ENCODE results near the gene SAE1.
A peak's percentile ranks its signal among the peaks of the same experiment; 100 is the strongest.
"Not testable (repeated sequence)": the region's sequence is repeated elsewhere in the genome, so short reads cannot be mapped to it uniquely, and the experiment has no call there.

The SAE1 gene

DNA sequence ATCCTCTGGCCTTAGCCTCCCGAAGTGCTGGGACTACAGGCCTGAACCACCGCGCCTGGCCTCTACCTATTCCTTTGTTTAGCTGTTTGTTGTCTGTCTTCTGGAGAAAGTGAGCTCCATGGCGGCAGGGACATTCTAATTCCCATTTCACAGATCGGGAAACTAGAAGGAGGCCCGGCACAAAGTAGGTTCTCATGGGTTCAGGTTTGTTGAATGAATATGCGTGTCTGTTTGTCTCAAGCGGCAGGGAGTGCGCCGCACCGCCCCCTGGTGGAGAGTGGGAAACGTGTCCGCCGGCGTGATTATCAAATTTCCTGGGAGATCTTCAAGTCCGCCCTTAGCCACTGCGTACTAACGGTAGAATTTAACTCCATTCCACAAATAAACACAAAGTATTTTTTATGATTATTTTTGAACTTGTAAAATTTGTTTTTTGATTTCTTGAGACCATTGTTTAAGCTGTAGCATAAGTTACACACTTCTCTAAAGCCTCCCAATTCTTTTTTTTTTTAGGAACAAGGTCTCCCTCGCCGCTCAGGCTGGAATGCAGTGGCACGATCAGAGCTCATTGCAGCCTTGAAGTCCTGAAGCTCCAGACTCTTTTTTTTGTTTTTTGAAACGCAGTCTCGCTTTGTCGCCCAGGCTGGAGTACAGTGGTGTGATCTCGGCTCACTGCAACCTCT is 116.8 kb downstream of the SAE1 start:
- TF ChIP-seq, protein P1, sequence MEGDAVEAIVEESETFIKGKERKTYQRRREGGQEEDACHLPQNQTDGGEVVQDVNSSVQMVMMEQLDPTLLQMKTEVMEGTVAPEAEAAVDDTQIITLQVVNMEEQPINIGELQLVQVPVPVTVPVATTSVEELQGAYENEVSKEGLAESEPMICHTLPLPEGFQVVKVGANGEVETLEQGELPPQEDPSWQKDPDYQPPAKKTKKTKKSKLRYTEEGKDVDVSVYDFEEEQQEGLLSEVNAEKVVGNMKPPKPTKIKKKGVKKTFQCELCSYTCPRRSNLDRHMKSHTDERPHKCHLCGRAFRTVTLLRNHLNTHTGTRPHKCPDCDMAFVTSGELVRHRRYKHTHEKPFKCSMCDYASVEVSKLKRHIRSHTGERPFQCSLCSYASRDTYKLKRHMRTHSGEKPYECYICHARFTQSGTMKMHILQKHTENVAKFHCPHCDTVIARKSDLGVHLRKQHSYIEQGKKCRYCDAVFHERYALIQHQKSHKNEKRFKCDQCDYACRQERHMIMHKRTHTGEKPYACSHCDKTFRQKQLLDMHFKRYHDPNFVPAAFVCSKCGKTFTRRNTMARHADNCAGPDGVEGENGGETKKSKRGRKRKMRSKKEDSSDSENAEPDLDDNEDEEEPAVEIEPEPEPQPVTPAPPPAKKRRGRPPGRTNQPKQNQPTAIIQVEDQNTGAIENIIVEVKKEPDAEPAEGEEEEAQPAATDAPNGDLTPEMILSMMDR (conservative IDR thresholded peaks at IDR 0.05), result peak; percentile 97

DNA sequence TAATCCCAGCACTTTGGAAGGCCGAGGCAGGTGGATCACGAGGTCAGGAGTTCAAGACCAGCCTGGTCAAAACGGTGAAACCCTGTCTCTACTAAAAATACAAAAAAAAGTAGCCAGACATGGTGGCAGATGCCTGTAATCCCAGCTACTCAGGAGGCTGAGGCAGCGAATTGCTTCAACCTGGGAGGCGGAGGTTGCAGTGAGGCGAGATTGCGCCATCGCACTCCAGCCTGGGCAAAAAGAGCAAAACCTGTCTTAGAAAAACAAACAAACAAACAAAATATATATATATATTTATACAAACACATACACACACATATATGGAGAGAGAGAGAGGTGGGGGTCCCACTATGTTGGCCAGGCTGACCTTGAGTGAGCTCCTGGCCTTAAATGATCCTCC is 122.4 kb downstream of the SAE1 start:
- H3K27ac ChIP-seq, result not testable (repeated sequence)

More for the DNA sequence above, 116.8 kb downstream of the SAE1 start:
- H3K27ac ChIP-seq, result no peak overlapping the region

GRCh38 chr19:47253467-47253881 is 122.8 kb downstream of the SAE1 start:
- TF ChIP-seq, protein P1 (conservative IDR thresholded peaks at IDR 0.05), result no peak
- no peak overlapping the region for H3K27ac ChIP-seq

- no peak overlapping the region for H3K27ac ChIP-seq
- TF ChIP-seq, protein P1 (conservative IDR thresholded peaks at IDR 0.05), result no peak
Observed at GRCh38 chr19:47253970-47254369, 123.3 kb downstream of the SAE1 start.

DNA sequence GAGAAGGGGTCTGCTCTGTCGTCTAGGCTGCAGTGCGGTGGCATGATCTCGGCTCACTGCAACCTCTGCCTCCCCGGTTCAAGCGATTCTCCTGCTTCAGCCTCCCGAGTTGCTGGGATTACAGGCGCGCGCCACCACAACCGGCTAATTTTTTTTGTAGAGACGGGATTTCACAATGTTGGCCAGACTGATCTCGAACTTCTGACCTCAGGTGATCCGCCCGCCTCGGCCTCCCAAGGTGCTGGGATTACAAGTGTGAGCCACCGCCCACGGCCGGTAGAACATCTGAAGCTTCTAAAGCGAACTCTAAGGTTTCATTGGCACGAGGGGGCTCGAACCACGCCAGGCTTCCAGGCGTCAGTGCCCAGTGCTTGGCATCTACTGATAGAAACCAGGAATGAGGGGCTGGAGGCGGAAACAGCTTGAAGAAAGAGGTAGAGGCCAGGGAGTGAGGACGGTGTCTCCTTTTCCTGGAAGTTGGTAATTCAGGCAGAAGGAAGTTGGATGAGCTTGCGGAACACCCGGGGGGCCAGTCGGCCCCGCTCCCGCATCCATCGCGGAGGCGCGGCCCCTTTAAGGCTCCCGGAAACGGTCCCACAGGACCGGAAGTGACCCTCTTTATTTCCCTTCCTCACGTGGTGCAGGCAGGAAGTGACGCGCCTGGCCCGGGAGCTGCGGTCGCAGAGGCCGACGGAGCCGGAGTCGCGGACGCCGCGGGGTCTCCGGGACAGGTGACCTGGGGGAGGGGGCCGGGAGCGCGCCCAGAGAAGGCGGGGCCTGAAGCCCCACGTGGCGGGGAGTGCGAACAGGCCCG is 125.5 kb downstream of the SAE1 start, which contains the start of gene CCDC9:
CCDC9 (plus strand) TSS at position 647 of the 814 bp plus-strand sequence. CDS start 1,876 bp downstream, outside the sequence.
- TF ChIP-seq, protein P1 (conservative IDR thresholded peaks at IDR 0.05), result no peak
- peak within 1 kb of the TSS; percentile 94 for H3K27ac ChIP-seq

- H3K27ac ChIP-seq, result peak overlapping the region; percentile 94
- TF ChIP-seq, protein P1 (conservative IDR thresholded peaks at IDR 0.05), result no peak
Observed at GRCh38 chr19:47256693-47257410, 126.2 kb downstream of the SAE1 start.

GRCh38 chr19:47257411-47258169 is 127.0 kb downstream of the SAE1 start:
- TF ChIP-seq, protein P1 (conservative IDR thresholded peaks at IDR 0.05), result no peak
- H3K27ac ChIP-seq, result peak overlapping the region; percentile 94
